D341Med (cell line): ENCODE results near the gene SCO2.

Source experiments
- DNase-seq: peaks from one replicate; pipeline ENCODE4 v3.0.0; 2012; ENCODE audit warnings: low spot score

Gene SCO2

GRCh38 chr22:50531962-50532674 lies 6.7 kb upstream of the SCO2 start:
- DNase-seq, result peak; percentile 78

GRCh38 chr22:50531546-50531961 lies 6.2 kb upstream of the SCO2 start:
- peak; percentile 67 for DNase-seq

GRCh38 chr22:50530877-50531545 lies 5.6 kb upstream of the SCO2 start:
- DNase-seq, result peak; percentile 67

- DNase-seq, result no peak
Measured at GRCh38 chr22:50530580-50530876, 5.1 kb upstream of the SCO2 start.

GRCh38 chr22:50529897-50530579 lies 4.6 kb upstream of the SCO2 start, which contains the start of gene TYMP:
Gene TYMP (minus strand): TSS chr22:50530012. CDS start chr22:50529709, 303 bp downstream.
- DNase-seq, result peak; percentile 50

- peak; percentile 38 for DNase-seq
Measured at GRCh38 chr22:50529416-50529896, 4.1 kb upstream of the SCO2 start.

GRCh38 chr22:50528682-50529415 lies 3.5 kb upstream of the SCO2 start:
- DNase-seq, result peak; percentile 24

GRCh38 chr22:50527921-50528681 lies 2.7 kb upstream of the SCO2 start:
- DNase-seq, result no peak

- DNase-seq, result no peak
Measured at GRCh38 chr22:50526834-50527801, 1.7 kb upstream of the SCO2 start.

- DNase-seq, result peak; percentile 89
Measured at GRCh38 chr22:50526108-50526833, 873 bp upstream of the SCO2 start.

- no peak for DNase-seq
Measured at GRCh38 chr22:50525858-50526107, 385 bp upstream of the SCO2 start.

- DNase-seq, result peak; percentile 54
Measured at GRCh38 chr22:50524676-50525103, 708 bp downstream of the SCO2 start.

- peak; percentile 33 for DNase-seq
Measured at GRCh38 chr22:50523806-50524675, 1.4 kb downstream of the SCO2 start.

GRCh38 chr22:50523458-50523805 lies 2.0 kb downstream of the SCO2 start:
- peak; percentile 16 for DNase-seq

GRCh38 chr22:50522806-50523438 lies 2.5 kb downstream of the SCO2 start:
- DNase-seq, result peak; percentile 28

GRCh38 chr22:50522208-50522805 lies 3.1 kb downstream of the SCO2 start:
- DNase-seq, result peak; percentile 13

GRCh38 chr22:50521710-50522109 lies 3.7 kb downstream of the SCO2 start:
- DNase-seq, result peak; percentile 13

GRCh38 chr22:50520826-50521453 lies 4.5 kb downstream of the SCO2 start:
- DNase-seq, result peak; percentile 18
